IPS DF 6.9 (cell line): ENCODE measurements around the gene TDRD3.
"Not testable (repeated sequence)": the region's sequence is repeated elsewhere in the genome, so short reads cannot be mapped to it uniquely, and the experiment has no call there.

Experiments used
- DNase-seq: peaks from one replicate; pipeline ENCODE4 v3.0.0-alpha.2; 2013; ENCODE audit warnings: low read depth, low spot score
- H3K27ac ChIP-seq: one replicate; pipeline ENCODE4 v1.5.1; 2013; ENCODE audit warnings: low read length, control low read depth
- H3K27me3 ChIP-seq: 2 replicates; pipeline ENCODE4 v1.6.1; 2013; ENCODE audit warnings: mild to moderate bottlenecking, low read length; ENCODE audit not compliant: control insufficient read depth, insufficient read depth
- H3K36me3 ChIP-seq: 2 replicates; pipeline ENCODE4 v1.6.1; 2013; ENCODE audit warnings: low read length; ENCODE audit not compliant: control insufficient read depth, insufficient read depth
- H3K4me1 ChIP-seq: 2 replicates; pipeline ENCODE4 v1.6.1; 2013; ENCODE audit warnings: low read length; ENCODE audit not compliant: control insufficient read depth, insufficient read depth
- H3K4me3 ChIP-seq: 2 replicates; pipeline ENCODE4 v1.5.1; 2013; ENCODE audit warnings: mild to moderate bottlenecking, low read length
- H3K9me3 ChIP-seq: 2 replicates; pipeline ENCODE4 v1.6.1; 2013; ENCODE audit warnings: low read length, inconsistent platforms; ENCODE audit not compliant: control insufficient read depth, insufficient read depth
- WGBS: extraction: QIAGEN DNeasy Blood & Tissue Kit; methylation state at CpG from one replicate; pipeline ENCODE4 v1.1.7; 2013; ENCODE audit warnings: mixed read lengths, missing lambda C conversion rate; ENCODE audit not compliant: insufficient read length, insufficient coverage; 5-methylcytosine and 5-hydroxymethylcytosine counted together

TDRD3 gene

DNA sequence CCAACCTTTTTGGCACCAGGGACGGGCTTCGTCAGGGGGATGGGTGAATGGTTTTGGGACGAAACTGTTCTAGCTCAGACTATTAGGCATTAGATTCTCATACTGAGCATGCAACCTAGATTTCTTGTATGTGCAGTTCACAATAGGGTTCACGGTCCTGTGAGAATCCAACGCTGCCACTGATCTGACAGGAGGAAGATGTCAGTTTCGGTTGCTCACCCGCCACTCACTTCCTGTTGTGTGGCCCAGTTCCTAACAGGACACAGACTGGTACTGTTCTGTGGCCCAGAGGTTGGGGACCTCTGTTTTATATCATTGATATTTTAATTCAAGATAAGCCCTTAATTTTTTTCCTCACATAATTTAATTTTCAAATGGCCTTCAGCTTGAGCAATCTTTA lies 26.7 kb upstream of the TDRD3 start:
- DNase-seq, result no peak
- no peak overlapping the region for H3K27ac ChIP-seq
- H3K36me3 ChIP-seq, result no peaks in the 10 kb centered on the region
- H3K4me1 ChIP-seq, result no peaks in the 10 kb centered on the region
- no CpG with 5 or more reads among the region's 7 CpGs for WGBS
- H3K4me3 ChIP-seq, result no peak overlapping the region
- no peaks in the 10 kb centered on the region for H3K27me3 ChIP-seq
- no peaks in the 10 kb centered on the region for H3K9me3 ChIP-seq

DNA sequence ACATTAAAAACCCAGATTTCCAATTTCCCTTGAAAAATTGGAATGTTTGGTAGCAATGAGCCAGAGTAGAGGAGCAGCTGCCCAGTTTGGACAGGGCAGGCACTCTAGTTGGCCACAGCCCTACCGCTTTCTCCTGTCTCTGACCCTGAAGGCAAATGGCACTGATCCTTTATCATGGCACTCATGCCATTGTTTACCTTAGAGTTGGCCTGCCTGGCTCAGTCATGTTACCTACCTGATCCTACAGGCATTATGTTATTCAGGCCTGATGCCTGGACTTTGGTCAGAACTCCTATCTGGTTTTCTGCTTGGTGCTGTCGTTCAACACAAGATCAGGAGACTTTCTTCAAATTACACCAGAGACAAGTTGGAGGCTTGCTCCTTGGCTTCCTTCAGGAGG lies 24.9 kb upstream of the TDRD3 start:
- WGBS, result no CpG with 5 or more reads among the region's 2 CpGs
- H3K27me3 ChIP-seq, result no peaks in the 10 kb centered on the region
- H3K4me3 ChIP-seq, result no peak overlapping the region
- H3K36me3 ChIP-seq, result no peaks in the 10 kb centered on the region
- no peaks in the 10 kb centered on the region for H3K4me1 ChIP-seq
- DNase-seq, result no peak
- no peaks in the 10 kb centered on the region for H3K9me3 ChIP-seq
- H3K27ac ChIP-seq, result no peak overlapping the region

DNA sequence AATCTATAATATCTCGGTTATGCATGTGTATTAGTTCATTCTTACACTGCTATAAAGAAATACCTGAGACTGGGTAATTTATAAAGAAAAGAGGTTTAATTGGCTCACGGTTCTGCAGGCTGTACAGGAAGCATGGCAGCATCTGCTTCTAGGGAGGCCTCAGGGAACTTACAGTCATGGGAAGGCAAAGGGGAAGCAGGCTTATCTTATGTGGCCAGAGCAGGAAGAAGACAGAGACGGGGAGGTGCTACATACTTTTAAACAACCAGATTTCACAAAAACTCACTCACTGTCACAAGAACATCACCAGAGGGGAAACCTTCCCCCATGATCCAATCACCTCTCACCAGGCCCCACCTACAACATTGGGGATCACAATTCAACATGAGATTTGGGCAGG lies 17.7 kb upstream of the TDRD3 start:
- not testable (repeated sequence) for H3K27me3 ChIP-seq, H3K27ac ChIP-seq, H3K36me3 ChIP-seq, H3K4me1 ChIP-seq, H3K9me3 ChIP-seq, H3K4me3 ChIP-seq, DNase-seq
- WGBS, result no CpG with 5 or more reads among the region's 3 CpGs

DNA sequence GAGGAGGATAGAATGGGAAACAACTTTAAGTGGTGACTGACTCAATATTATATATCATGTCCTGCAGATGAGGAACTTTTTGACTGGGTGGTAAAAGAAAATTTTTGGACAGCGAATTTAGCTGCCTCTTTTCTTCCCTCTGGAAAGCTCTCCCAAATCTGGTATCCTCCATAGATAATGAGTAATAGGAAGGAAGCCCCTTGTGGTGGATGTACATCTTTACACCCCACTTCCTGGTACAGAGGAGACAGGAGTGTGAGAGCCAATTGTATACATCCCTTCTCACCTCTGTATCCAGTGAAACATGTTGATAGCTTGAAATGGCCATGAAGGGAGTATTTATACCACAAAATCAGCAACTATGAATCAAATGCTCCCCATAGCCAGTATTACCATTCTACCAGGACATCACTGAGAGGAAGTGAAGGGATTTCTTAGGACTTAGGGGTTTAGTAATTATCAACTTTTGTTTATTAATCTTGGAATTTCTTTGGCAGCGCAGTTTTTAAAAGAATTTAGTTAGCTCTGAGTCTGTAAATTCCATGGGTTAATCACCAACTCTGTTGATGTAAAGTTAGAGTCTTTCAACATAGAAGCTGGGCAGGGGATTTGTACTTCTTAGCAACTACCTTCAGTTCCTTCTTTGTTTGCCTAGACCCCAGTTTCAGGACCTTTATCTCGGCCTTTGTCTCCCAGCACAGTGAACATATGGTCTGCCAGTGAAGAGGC lies 17.0 kb upstream of the TDRD3 start:
- H3K36me3 ChIP-seq, result no peaks in the 10 kb centered on the region
- WGBS, result no CpG with 5 or more reads among the region's 3 CpGs
- H3K4me1 ChIP-seq, result no peaks in the 10 kb centered on the region
- no peak overlapping the region for H3K4me3 ChIP-seq
- no peak for DNase-seq
- no peaks in the 10 kb centered on the region for H3K27me3 ChIP-seq
- no peaks in the 10 kb centered on the region for H3K9me3 ChIP-seq
- H3K27ac ChIP-seq, result no peak overlapping the region

DNA sequence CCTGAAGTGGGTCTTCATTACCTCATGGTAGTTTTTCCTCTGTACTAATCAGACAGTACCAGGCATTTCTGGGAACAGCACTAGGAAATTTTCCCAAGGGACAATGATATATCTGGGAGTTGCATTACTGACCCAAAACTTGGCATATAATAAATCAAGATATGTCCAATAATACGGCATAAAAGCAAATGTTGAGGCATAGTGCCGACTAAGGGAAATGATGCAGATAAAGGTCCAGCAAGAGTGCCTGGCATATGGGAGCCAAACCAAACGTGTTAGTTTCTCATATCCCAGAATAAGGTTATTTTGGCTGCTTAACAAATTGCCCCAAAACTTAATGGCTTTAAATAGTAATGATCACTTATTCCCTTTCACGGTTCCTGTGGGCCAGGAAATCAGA lies 12.1 kb upstream of the TDRD3 start:
- no CpG with 5 or more reads among the region's 4 CpGs for WGBS
- DNase-seq, result no peak

DNA sequence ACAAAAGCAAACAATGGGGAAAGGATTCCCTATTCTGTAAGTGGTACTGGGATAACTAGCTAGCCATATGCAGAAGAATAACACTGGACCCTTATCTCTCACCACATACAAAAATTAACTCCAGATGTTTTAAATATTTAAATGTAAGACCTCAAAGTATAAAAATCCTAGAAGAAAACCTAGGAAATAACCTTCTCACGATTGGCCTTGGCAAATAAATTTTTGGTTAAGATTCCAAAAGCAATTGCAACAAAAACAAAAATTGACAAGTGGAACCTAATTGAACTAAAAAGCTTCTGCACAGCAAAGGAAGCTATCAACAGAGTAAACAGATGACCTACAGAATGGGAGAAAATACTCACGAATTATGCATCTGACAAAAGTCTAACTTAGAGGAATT lies 10.8 kb upstream of the TDRD3 start:
- H3K36me3 ChIP-seq, result no peaks in the 10 kb centered on the region
- no peaks in the 10 kb centered on the region for H3K27me3 ChIP-seq
- H3K27ac ChIP-seq, result no peak overlapping the region
- no CpG with 5 or more reads among the region's 2 CpGs for WGBS
- H3K9me3 ChIP-seq, result no peaks in the 10 kb centered on the region
- H3K4me3 ChIP-seq, result no peak overlapping the region
- no peaks in the 10 kb centered on the region for H3K4me1 ChIP-seq
- DNase-seq, result no peak

More for the DNA sequence above, 12.1 kb upstream of the TDRD3 start:
- no peaks in the 10 kb centered on the region for H3K9me3 ChIP-seq
- no peaks in the 10 kb centered on the region for H3K27me3 ChIP-seq
- no peaks in the 10 kb centered on the region for H3K36me3 ChIP-seq
- H3K4me3 ChIP-seq, result no peak overlapping the region
- no peak overlapping the region for H3K27ac ChIP-seq
- H3K4me1 ChIP-seq, result no peaks in the 10 kb centered on the region

DNA sequence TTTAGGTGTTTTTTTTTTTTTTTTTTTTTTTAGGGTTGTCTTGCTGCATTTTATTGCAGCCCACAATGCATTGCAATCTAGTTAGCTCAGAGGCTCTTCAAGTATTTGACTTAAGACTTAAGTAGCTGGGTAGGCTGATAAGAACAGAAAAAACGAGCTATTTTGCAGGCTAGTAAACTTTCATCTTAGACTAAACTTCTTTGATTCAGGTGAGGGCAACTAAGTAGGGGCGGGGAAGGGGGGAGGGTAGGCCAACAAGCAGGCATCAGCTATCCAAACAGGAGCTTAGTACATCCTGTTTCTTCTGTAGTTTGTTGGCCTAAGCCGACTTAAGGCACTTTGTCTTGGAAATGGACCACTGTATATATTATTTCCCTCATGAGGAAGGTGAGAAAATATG lies 4.9 kb upstream of the TDRD3 start:
- H3K36me3 ChIP-seq, result no peaks in the 10 kb centered on the region
- no peak overlapping the region for H3K4me3 ChIP-seq
- no peaks in the 10 kb centered on the region for H3K27me3 ChIP-seq
- no peak overlapping the region for H3K27ac ChIP-seq
- no peaks in the 10 kb centered on the region for H3K4me1 ChIP-seq
- no peaks in the 10 kb centered on the region for H3K9me3 ChIP-seq
- no CpG with 5 or more reads among the region's 3 CpGs for WGBS
- DNase-seq, result no peak

DNA sequence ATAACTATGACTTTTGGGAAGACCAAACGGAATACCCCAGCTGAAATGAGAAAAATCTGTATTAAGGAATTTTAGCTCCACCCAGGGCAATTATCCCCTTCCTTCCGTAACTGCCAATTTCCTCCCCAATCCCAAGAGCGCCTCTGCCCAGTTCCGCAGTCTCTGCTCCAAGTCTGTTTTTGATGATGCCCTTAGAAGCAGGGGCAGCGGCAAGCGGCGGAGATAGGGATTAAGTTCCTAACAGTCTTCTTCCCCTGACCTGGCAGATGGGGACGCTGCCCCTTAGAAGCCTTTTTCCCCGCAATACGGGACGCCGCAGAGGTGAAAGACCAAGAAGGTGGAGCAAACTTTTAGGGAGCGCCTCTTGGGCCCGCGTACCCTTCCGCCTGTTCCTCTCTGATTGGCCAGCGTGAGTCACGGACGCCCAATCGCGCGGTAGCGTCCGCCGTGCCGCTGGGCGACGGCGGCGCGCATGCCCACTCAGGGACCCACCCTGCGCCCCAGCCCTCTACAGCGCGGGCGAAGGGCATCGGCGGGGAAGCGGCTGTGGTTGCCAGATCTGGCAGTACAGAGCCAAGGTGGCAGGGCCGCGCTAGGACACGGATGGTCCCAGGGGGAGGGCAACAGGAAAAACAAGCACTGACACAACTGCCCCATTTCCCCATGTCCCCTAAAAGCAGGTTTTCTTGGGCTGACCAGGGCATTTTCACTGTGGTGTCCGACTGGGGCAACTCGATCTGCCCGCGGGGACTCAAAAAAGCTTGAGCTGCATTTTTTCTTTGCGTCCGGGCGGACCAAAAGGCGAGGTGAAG lies 843 bp upstream of the TDRD3 start:
- H3K27ac ChIP-seq, result no peak overlapping the region
- no peaks in the 10 kb centered on the region for H3K36me3 ChIP-seq
- H3K4me1 ChIP-seq, result no peaks in the 10 kb centered on the region
- H3K27me3 ChIP-seq, result no peaks in the 10 kb centered on the region
- no CpG with 5 or more reads among the region's 49 CpGs for WGBS
- no peaks in the 10 kb centered on the region for H3K9me3 ChIP-seq
- peak overlapping the region; percentile 33; the same call in 1 of the 2 replicates for H3K4me3 ChIP-seq
- DNase-seq, result no peak

DNA sequence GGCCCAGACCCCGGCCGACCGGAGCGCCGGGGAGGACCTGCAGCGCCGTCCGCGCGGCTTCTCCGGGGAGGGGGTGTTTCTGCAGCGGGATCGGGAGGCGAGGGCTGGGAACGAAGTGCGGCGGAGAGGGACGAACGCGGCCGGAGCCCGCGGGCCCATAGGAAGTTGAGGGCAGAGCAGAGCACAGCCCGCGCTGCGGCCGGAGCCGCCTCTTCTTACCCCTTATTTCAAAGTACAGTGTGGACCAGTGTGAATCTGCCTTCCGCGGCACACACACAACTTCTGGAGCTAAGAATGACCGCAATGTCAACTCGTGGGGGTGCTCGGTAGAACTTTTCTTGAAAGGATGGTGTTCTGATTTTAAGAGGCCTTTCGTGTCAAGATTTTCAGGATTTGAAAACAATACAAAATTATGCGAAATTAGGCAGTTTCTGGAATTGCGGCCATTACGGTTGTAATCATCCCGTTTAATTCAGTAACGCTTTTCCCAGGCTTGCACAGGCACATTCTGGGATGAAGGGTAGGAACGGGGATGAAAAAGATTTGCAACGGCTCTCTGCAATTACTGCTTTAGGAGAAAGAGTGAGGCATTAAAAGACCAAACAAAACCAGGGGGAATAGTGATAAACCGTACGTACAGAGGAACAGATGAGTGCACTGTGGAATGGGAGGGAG lies 821 bp downstream of the TDRD3 start:
- Histone ChIP-seq H3K9me3 (no peaks in the 10 kb centered on the region), H3K4me3 (peak overlapping the region; percentile 62; the same call in 1 of the 2 replicates), H3K27ac (no peak overlapping the region), H3K36me3 (no peaks in the 10 kb centered on the region), H3K27me3 (no peaks in the 10 kb centered on the region), H3K4me1 (no peaks in the 10 kb centered on the region)
- no peak for DNase-seq
- no CpG with 5 or more reads among the region's 43 CpGs for WGBS

DNA sequence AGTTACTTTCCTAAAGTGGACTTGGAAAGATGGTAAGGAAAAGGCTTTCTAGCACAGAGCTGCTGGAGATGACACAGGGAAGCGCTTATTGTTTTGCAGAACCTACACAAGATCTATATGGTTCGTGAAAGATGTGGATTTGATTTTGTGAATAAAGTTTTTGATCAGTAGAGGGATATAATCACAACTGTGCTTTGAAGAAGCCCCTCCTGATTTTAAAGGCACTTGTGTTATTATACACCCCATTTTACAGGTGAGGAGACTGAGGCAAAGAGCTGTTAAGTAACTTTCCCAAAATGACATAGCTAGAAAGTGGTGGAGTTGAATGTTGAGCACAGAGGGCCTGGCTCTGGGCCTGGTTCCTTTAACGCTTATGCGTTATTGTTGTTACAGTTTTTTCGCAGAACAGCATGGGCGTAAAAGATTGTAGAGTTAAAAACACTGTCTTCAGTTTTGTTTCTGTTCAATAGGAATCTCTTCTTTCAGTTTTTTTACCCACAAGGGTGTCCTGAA lies 1.4 kb downstream of the TDRD3 start:
- no peaks in the 10 kb centered on the region for H3K9me3 ChIP-seq
- H3K36me3 ChIP-seq, result no peaks in the 10 kb centered on the region
- DNase-seq, result no peak
- no CpG with 5 or more reads among the region's 6 CpGs for WGBS
- H3K4me3 ChIP-seq, result peak overlapping the region; percentile 62; the same call in 1 of the 2 replicates
- H3K27ac ChIP-seq, result no peak overlapping the region
- no peaks in the 10 kb centered on the region for H3K4me1 ChIP-seq
- H3K27me3 ChIP-seq, result no peaks in the 10 kb centered on the region
